HCT116 (cell line): Measurements from ENCODE around the gene LRBA. TPM values are rescaled to one million over a fixed set of nuclear protein-coding genes. Genes with fewer than 3 reads are reported as not detected.
"Not testable (repeated sequence)": the region's sequence is repeated elsewhere in the genome, so short reads cannot be mapped to it uniquely, and the experiment has no call there.

ENCODE experiments used
- ATAC-seq: fragments of 200-7000 bp; cut with Tn5 transposase; 2 replicates; pipeline ENCODE4 v1.9.1; 2020; ENCODE audit warnings: mild to moderate bottlenecking, moderate library complexity
- BruUV-seq: library from RNA; stranded (reverse); fragments of 400-500 nt; replicated peaks from 2 replicates; lab custom pipeline; 2021; lab: Mats Ljungman, UMichigan
- CTCF ChIA-PET: fragments of 300-600 bp; sonication (Branson Sonifier 250); formaldehyde crosslinking; loops from one replicate; lab custom pipeline; 2021; ENCODE audit warnings: antibody characterized with exemption; lab: Charles Lee
- POLR2A ChIA-PET: fragments of 300-600, 350-600 bp; sonication (Branson Sonifier 250); formaldehyde crosslinking; loops from one replicate; lab custom pipeline; 2021; ENCODE audit warnings: antibody characterized with exemption; lab: Charles Lee
- RAD21 ChIA-PET, 2 experiments: fragments of 300-600 bp; sonication (Branson Sonifier 250); formaldehyde crosslinking; loops; one replicate each; lab custom pipeline; 2023; ENCODE audit warnings: low total read pairs in 2 of 2; ENCODE audit not compliant: uncharacterized antibody in 2 of 2, unreplicated experiment in 2 of 2, low non-redundant PET in 1 of 2; lab: Charles Lee
- DNase-seq: peaks from one replicate; pipeline ENCODE4 v3.0.0-alpha.2; 2010; ENCODE audit warnings: low read depth, low spot score
- H2AFZ ChIP-seq: fragments of 200-600 bp; shearing (Covaris generic), sonication (generic); 2 replicates; pipeline ENCODE4 v1.6.1; 2017; ENCODE audit warnings: low read depth, mixed run types, mixed read lengths, antibody characterized with exemption, low read length; ENCODE audit not compliant: poor library complexity, severe bottlenecking
- H3K27ac ChIP-seq: 2 replicates; pipeline ENCODE4 v1.5.1; 2012; ENCODE audit warnings: low read depth, low read length
- H3K27me3 ChIP-seq: fragments of 200-600 bp; sonication (generic); 2 replicates; pipeline ENCODE4 v1.6.1; 2016; ENCODE audit warnings: mixed run types, low read length, mixed read lengths; ENCODE audit not compliant: insufficient read depth
- H3K36me3 ChIP-seq, 2 experiments: fragments of 200-500 bp in 1 of 2; fragments of 200-600 bp in 1 of 2; sonication (Bioruptor generic) in 1 of 2; sonication (generic) in 1 of 2; 2 replicates each; pipeline versions ENCODE4 v1.5.1 to v1.6.1; 2014 to 2016; ENCODE audit warnings: low read length in 2 of 2, inconsistent platforms in 1 of 2, mixed read lengths in 1 of 2, mixed run types in 1 of 2; ENCODE audit not compliant: insufficient read depth in 2 of 2, control insufficient read depth in 1 of 2
- H3K4me1 ChIP-seq, 2 experiments: fragments of 200-600 bp in 1 of 2; sonication (generic) in 1 of 2; 2 replicates each; pipeline versions ENCODE4 v1.5.1 to v1.6.1; 2012 to 2017; ENCODE audit warnings: low read length in 2 of 2, inconsistent platforms in 1 of 2, mild to moderate bottlenecking in 1 of 2, mixed read lengths in 1 of 2, mixed run types in 1 of 2, moderate library complexity in 1 of 2; ENCODE audit not compliant: insufficient read depth in 2 of 2, control insufficient read depth in 1 of 2
- H3K4me2 ChIP-seq: fragments of 200-600 bp; sonication (generic); 2 replicates; pipeline ENCODE4 v1.6.1; 2017; ENCODE audit warnings: mixed run types, low read length, mixed read lengths
- H3K4me3 ChIP-seq, 2 experiments: fragments of 200-600 bp in 1 of 2; sonication (generic) in 1 of 2; replicated peaks in 1 of 2; 2 replicates each; pipeline ENCODE4 v1.5.1; 2011 to 2016; ENCODE audit warnings: low read length in 2 of 2, control low read depth in 1 of 2, low read depth in 1 of 2, mild to moderate bottlenecking in 1 of 2, mixed read lengths in 1 of 2, mixed run types in 1 of 2
- H3K79me2 ChIP-seq: fragments of 200-600 bp; sonication (generic); 2 replicates; pipeline ENCODE4 v1.6.1; 2017; ENCODE audit warnings: mild to moderate bottlenecking, mixed run types, low read length, moderate library complexity, mixed read lengths; ENCODE audit not compliant: insufficient read depth
- H3K9ac ChIP-seq: fragments of 200-600 bp; sonication (generic); 2 replicates; pipeline ENCODE4 v1.6.1; 2016; ENCODE audit warnings: low read length, mixed read lengths
- H3K9me2 ChIP-seq: fragments of 200-600 bp; sonication (generic), shearing (Covaris generic); 2 replicates; pipeline ENCODE4 v1.6.1; 2017; ENCODE audit warnings: mixed run types, mild to moderate bottlenecking, moderate library complexity; ENCODE audit not compliant: insufficient read depth
- H3K9me3 ChIP-seq, 2 experiments: fragments of 200-500 bp in 1 of 2; fragments of 200-600 bp in 1 of 2; sonication (Bioruptor generic) in 1 of 2; sonication (generic) in 1 of 2; 2 replicates each; pipeline ENCODE4 v1.6.1; 2014 to 2017; ENCODE audit warnings: low read length in 2 of 2, mixed read lengths in 2 of 2, inconsistent platforms in 1 of 2, low read depth in 1 of 2, mild to moderate bottlenecking in 1 of 2, mixed run types in 1 of 2, moderate library complexity in 1 of 2; ENCODE audit not compliant: control insufficient read depth in 1 of 2, insufficient read depth in 1 of 2
- H4K20me1 ChIP-seq: fragments of 200-600 bp; sonication (generic), shearing (Covaris generic); 2 replicates; pipeline ENCODE4 v1.6.1; 2017; ENCODE audit warnings: mixed run types, mild to moderate bottlenecking, moderate library complexity; ENCODE audit not compliant: insufficient read depth
- CEBPB ChIP-seq: IDR thresholded peaks from 2 replicates; pipeline ENCODE4 v1.6.1; 2012; ENCODE audit warnings: low read depth
- EGR1 ChIP-seq: IDR thresholded peaks from 2 replicates; pipeline ENCODE4 v1.6.1; 2012; ENCODE audit warnings: low read depth
- ELF1 ChIP-seq: IDR thresholded peaks from 2 replicates; pipeline ENCODE4 v1.6.1; 2012; ENCODE audit warnings: low read depth, borderline replicate concordance
- FOSL1 ChIP-seq: IDR thresholded peaks from 2 replicates; pipeline ENCODE4 v1.6.1; 2012; ENCODE audit warnings: low read depth
- JUND ChIP-seq: IDR thresholded peaks from 2 replicates; pipeline ENCODE4 v1.6.1; 2012
- POLR2AphosphoS5 ChIP-seq: IDR thresholded peaks from 2 replicates; pipeline ENCODE4 v1.6.1; 2011; ENCODE audit warnings: mild to moderate bottlenecking, low read depth, low read length, moderate library complexity
- RAD21 ChIP-seq: IDR thresholded peaks from 2 replicates; pipeline ENCODE4 v1.6.1; 2012; ENCODE audit warnings: low read depth, mild to moderate bottlenecking
- YY1 ChIP-seq: IDR thresholded peaks from 2 replicates; pipeline ENCODE4 v1.6.1; 2011; ENCODE audit warnings: low read length, low read depth, moderate library complexity, mild to moderate bottlenecking; ENCODE audit not compliant: insufficient replicate concordance; ENCODE audit errors: extremely low read depth
- ZFX ChIP-seq: fragments of 450-650 bp; IDR thresholded peaks from 2 replicates; pipeline ENCODE4 v1.6.1; 2017
- intact Hi-C: fragments of 100-400 bp; cut with micrococcal nuclease; formaldehyde crosslinking; loops from 2 replicates; pipeline ENCODE4 v1.10.0; 2022
- total RNA-seq: library from RNA; stranded (reverse); gene quantifications from one replicate; pipeline ENCODE4 v1.2.1, GENCODE V29; 2021; ENCODE audit not compliant: unreplicated experiment
- TF ChIP-seq, protein P1 (sequence below): IDR thresholded peaks from 2 replicates; pipeline ENCODE4 v1.6.1; 2011; ENCODE audit warnings: mild to moderate bottlenecking, low read length, moderate library complexity; ENCODE audit not compliant: insufficient replicate concordance; ENCODE audit errors: extremely low read depth
- TF ChIP-seq, protein P2 (sequence below), 3 experiments: fragments of 200-600 bp in 1 of 3; sonication (generic) in 1 of 3; IDR thresholded peaks in 2 of 3; conservative IDR thresholded peaks in 1 of 3; 2 replicates each; pipeline ENCODE4 v1.5.1; 2012 to 2017; ENCODE audit warnings: low read depth in 2 of 3, low read length in 2 of 3, antibody characterized with exemption in 1 of 3, borderline replicate concordance in 1 of 3, control low read depth in 1 of 3, mild to moderate bottlenecking in 1 of 3, mixed read lengths in 1 of 3, mixed run types in 1 of 3, moderate library complexity in 1 of 3; ENCODE audit not compliant: insufficient read depth in 1 of 3

LRBA gene
- total RNA-seq, 1 experiment from 2014 or later, result 79.8 TPM

DNA sequence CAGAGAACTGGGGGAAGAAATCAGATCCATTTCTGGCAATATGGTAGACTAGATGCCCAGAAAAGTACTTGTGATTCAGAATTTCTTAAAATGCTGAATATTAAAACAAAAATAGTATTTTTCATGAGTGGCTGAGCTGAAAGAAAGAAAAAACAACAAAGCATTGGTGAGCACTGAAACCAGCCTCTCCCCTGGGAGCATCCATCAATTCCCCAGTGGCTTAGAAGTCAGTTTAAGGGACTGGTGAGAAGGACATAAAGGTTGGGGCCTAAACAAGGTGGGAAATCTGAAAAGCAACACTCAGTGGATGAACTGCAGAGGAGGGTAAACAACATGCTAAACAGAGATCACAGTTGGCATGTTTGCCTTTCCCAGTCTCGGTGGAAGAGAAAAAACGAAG is 20.4 kb downstream of the LRBA start:
- Histone ChIP-seq H3K9me3 (no peaks in the 10 kb centered on the region), H3K36me3 (no peaks in the 10 kb centered on the region), H4K20me1 (no peaks in the 10 kb centered on the region), H3K79me2 (peaks cover 99% of the 10 kb centered on the region), H3K27ac (no peak overlapping the region), H3K9ac (no peak overlapping the region), H3K4me3 (no peak overlapping the region), H3K27me3 (no peaks in the 10 kb centered on the region), H3K9me2 (no peaks in the 10 kb centered on the region), H3K4me2 (no peak overlapping the region), H3K4me1 (no peaks in the 10 kb centered on the region), H2AFZ (no peak overlapping the region)
- intact Hi-C loops, result no loop called here
- POLR2A ChIA-PET, result no interaction called here
- TF ChIP-seq CEBPB, result no peak
- no peak for TF ChIP-seq JUND
- TF ChIP-seq ZFX, result no peak
- no peak for TF ChIP-seq EGR1
- no peak for TF ChIP-seq RAD21
- no peak for TF ChIP-seq POLR2AphosphoS5
- no peak for TF ChIP-seq FOSL1
- no peak for TF ChIP-seq ELF1
- no peak for TF ChIP-seq YY1
- TF ChIP-seq, protein P1, sequence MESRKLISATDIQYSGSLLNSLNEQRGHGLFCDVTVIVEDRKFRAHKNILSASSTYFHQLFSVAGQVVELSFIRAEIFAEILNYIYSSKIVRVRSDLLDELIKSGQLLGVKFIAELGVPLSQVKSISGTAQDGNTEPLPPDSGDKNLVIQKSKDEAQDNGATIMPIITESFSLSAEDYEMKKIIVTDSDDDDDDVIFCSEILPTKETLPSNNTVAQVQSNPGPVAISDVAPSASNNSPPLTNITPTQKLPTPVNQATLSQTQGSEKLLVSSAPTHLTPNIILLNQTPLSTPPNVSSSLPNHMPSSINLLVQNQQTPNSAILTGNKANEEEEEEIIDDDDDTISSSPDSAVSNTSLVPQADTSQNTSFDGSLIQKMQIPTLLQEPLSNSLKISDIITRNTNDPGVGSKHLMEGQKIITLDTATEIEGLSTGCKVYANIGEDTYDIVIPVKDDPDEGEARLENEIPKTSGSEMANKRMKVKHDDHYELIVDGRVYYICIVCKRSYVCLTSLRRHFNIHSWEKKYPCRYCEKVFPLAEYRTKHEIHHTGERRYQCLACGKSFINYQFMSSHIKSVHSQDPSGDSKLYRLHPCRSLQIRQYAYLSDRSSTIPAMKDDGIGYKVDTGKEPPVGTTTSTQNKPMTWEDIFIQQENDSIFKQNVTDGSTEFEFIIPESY, result no peak
- TF ChIP-seq, protein P2, sequence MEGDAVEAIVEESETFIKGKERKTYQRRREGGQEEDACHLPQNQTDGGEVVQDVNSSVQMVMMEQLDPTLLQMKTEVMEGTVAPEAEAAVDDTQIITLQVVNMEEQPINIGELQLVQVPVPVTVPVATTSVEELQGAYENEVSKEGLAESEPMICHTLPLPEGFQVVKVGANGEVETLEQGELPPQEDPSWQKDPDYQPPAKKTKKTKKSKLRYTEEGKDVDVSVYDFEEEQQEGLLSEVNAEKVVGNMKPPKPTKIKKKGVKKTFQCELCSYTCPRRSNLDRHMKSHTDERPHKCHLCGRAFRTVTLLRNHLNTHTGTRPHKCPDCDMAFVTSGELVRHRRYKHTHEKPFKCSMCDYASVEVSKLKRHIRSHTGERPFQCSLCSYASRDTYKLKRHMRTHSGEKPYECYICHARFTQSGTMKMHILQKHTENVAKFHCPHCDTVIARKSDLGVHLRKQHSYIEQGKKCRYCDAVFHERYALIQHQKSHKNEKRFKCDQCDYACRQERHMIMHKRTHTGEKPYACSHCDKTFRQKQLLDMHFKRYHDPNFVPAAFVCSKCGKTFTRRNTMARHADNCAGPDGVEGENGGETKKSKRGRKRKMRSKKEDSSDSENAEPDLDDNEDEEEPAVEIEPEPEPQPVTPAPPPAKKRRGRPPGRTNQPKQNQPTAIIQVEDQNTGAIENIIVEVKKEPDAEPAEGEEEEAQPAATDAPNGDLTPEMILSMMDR (IDR thresholded peaks at IDR 0.05 in 2 of 3, conservative IDR thresholded peaks at IDR 0.05 in 1 of 3; ENCODE audit: borderline replicate concordance in 1 of 3, insufficient read depth in 1 of 3, low read depth in 2 of 3, low read length in 2 of 3), result no peak
- ATAC-seq (no peak), DNase-seq (no peak)
- CTCF ChIA-PET, result no interaction called here
- RAD21 ChIA-PET, result no interaction called here
- no TSS peak for BruUV-seq

DNA sequence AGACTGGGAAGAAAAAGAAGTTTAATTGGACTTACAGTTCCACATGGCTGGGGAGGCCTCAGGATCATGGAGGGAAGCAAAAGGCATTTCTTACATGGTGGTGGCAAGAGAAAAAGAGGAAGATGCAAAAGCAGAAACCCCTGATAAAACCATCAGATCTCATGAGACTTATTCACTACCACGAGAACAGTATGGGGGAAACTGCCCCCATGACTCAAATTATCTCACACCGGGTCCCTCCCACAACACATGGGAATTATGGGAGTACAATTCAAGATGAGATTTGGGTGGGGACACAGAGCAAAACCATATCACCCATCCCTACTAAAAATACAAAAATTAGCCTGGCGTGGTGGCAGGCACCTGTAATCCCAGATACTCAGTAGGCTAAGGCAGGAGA is 21.5 kb downstream of the LRBA start:
- DNase-seq, RAD21 ChIA-PET: not testable (repeated sequence)

More for the DNA sequence above, 21.5 kb downstream of the LRBA start:
- H3K27me3 ChIP-seq, H3K4me1 ChIP-seq, BruUV-seq, intact Hi-C loops, CTCF ChIA-PET, H3K36me3 ChIP-seq, POLR2A ChIA-PET, H3K4me3 ChIP-seq, H3K27ac ChIP-seq, H4K20me1 ChIP-seq, H3K9me3 ChIP-seq, H3K9ac ChIP-seq, H2AFZ ChIP-seq, H3K9me2 ChIP-seq, ATAC-seq, H3K4me2 ChIP-seq: not testable (repeated sequence)
- H3K79me2 ChIP-seq, result peaks cover 99% of the 10 kb centered on the region
